Mucosa of stomach (tissue), 1 donor: ENCODE measurements around the gene HEG1.

Source experiments
- H3K27me3 ChIP-seq: one replicate; pipeline ENCODE4 v1.7.0; 2013; ENCODE audit warnings: mild to moderate bottlenecking, low read length; ENCODE audit not compliant: control insufficient read depth, insufficient read depth
- H3K36me3 ChIP-seq: one replicate; pipeline ENCODE4 v1.7.0; 2013; ENCODE audit warnings: low read length; ENCODE audit not compliant: control insufficient read depth, insufficient read depth
- H3K4me1 ChIP-seq: one replicate; pipeline ENCODE4 v1.7.0; 2013; ENCODE audit warnings: mild to moderate bottlenecking, low read length; ENCODE audit not compliant: control insufficient read depth, insufficient read depth
- H3K4me3 ChIP-seq: one replicate; pipeline ENCODE4 v1.7.0; 2013; ENCODE audit warnings: low read length
- H3K9ac ChIP-seq: one replicate; pipeline ENCODE4 v1.7.0; 2013; ENCODE audit warnings: mild to moderate bottlenecking, low read length, moderate library complexity
- H3K9me3 ChIP-seq: one replicate; pipeline ENCODE4 v1.7.0; 2013; ENCODE audit warnings: mild to moderate bottlenecking, low read length, moderate library complexity; ENCODE audit not compliant: control insufficient read depth
- donor health status: Pancreatic carcinoma.

Gene HEG1

GRCh38 chr3:125079675-125080045 is 23.9 kb upstream of the HEG1 start:
- Histone ChIP-seq H3K9me3 (no peaks in the 10 kb centered on the region), H3K9ac (no peak overlapping the region), H3K36me3 (no peaks in the 10 kb centered on the region), H3K4me1 (no peaks in the 10 kb centered on the region), H3K27me3 (no peaks in the 10 kb centered on the region), H3K4me3 (no peak overlapping the region)

- no peak overlapping the region for H3K4me3 ChIP-seq
- H3K27me3 ChIP-seq, result no peaks in the 10 kb centered on the region
- no peaks in the 10 kb centered on the region for H3K9me3 ChIP-seq
These were observed 23.3 kb upstream of the HEG1 start for GRCh38 chr3:125078951-125079674.

GRCh38 chr3:125077864-125078263 is 22.1 kb upstream of the HEG1 start:
- H3K9me3 ChIP-seq, result no peaks in the 10 kb centered on the region
- H3K4me1 ChIP-seq, result no peaks in the 10 kb centered on the region
- H3K4me3 ChIP-seq, result no peak overlapping the region
- H3K36me3 ChIP-seq, result no peaks in the 10 kb centered on the region
- no peaks in the 10 kb centered on the region for H3K27me3 ChIP-seq
- H3K9ac ChIP-seq, result no peak overlapping the region

More at GRCh38 chr3:125078951-125079674, 23.3 kb upstream of the HEG1 start:
- Histone ChIP-seq H3K36me3 (no peaks in the 10 kb centered on the region), H3K4me1 (no peaks in the 10 kb centered on the region), H3K9ac (no peak overlapping the region)

DNA sequence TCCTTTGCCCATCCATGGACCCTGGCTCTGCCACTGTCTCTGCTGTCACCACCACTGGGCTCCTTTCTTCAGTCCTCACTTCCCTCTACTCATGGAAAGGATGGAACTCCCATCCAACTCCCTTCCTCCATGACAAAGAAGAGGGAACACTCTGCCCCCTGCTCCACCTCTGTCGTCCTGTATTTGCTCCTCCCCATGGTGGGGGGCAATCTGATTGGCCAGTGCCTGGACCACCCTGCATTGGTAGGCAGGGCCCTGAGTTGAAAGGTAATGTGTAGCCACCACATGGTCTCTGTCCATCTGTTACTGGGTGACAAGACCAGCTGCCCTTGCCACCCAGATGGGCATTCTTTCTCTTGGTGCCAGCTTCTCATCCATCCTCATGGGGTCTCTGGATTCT is 20.7 kb upstream of the HEG1 start:
- Histone ChIP-seq H3K27me3 (no peaks in the 10 kb centered on the region), H3K4me3 (no peak overlapping the region), H3K36me3 (no peaks in the 10 kb centered on the region), H3K4me1 (no peaks in the 10 kb centered on the region), H3K9me3 (no peaks in the 10 kb centered on the region), H3K9ac (no peak overlapping the region)

DNA sequence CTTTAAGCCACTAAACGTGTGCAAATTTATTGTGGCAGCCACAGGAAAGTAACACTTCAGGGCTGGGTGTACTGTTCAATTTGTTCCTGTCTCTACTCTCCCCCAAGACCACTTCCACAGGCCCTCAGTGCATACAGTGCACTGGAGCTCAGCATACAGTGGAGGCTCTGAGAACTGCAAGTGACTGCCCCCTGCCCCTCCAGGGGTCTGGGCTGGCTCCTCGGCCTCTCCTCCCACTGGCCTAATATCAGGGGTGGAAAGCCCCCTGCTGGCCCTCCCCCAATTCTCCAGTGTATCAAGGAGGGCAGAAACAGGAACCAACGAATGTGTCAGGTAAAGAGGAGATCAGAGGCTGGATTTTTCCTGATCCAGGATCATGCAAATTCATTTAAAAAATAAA is 19.9 kb upstream of the HEG1 start:
- Histone ChIP-seq H3K36me3 (no peaks in the 10 kb centered on the region), H3K9ac (no peak overlapping the region), H3K27me3 (no peaks in the 10 kb centered on the region), H3K4me3 (no peak overlapping the region), H3K9me3 (no peaks in the 10 kb centered on the region), H3K4me1 (no peaks in the 10 kb centered on the region)

DNA sequence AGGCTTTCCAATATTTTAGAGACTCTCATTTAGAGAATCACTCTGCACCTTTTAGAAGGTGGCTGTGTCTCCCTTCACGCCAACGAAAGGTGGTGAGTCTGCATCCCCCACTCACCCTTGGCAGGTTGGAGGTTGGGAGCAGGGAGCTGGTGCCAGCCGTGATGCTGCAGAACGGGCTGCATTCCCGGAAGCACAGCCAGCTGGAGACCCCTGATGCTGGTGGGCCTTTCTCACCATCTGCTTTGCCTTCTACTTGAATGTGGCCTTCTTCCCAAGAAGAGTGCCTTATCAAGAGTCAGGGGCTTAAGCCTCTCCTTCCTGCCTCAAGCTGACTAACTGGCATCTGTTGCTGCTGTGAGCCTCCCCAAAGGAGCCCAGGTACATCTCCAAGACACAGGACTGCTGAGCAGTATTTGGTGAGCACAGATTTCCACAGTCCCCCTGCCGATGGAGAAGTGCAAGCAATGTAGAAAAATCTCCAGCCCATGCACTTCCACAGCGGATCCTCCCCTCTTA is 17.7 kb upstream of the HEG1 start:
- H3K9ac ChIP-seq, result no peak overlapping the region

DNA sequence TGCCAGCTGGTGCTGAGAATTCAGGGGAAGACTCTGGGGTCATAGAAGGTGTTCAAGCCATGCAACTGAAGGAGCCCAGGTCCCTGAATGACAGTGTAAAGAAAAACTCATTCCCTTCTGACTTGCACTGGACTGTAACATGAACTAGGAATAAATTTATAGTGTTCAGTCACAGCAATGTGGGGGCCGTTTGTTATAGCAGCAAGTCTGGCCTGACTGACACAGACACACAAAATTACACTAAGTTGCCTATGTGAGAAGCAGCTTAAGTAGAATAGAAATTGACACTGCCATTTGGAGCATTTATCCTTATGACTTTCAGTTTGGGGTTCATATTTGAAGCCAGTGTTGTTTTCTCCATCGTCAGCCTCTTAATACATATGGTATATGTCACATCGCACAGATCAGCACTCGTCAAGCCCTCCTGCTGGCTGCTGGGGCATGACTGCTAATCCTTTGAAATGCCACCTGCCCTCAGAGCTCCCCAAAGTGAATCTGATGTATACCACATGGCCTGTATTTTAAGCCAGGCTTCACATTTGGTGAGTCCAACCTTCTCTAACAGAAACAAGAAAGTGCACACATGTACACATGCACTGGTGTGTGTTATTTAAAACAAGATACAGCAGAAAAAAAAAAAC is 17.1 kb upstream of the HEG1 start:
- Histone ChIP-seq H3K9me3 (no peaks in the 10 kb centered on the region), H3K36me3 (no peaks in the 10 kb centered on the region), H3K9ac (no peak overlapping the region), H3K4me3 (no peak overlapping the region), H3K4me1 (no peaks in the 10 kb centered on the region), H3K27me3 (no peaks in the 10 kb centered on the region)

More for the DNA sequence above, 17.7 kb upstream of the HEG1 start:
- no peaks in the 10 kb centered on the region for H3K27me3 ChIP-seq
- H3K4me3 ChIP-seq, result no peak overlapping the region
- H3K9me3 ChIP-seq, result no peaks in the 10 kb centered on the region
- H3K36me3 ChIP-seq, result no peaks in the 10 kb centered on the region
- no peaks in the 10 kb centered on the region for H3K4me1 ChIP-seq

GRCh38 chr3:125072301-125072700 is 16.5 kb upstream of the HEG1 start:
- no peaks in the 10 kb centered on the region for H3K4me1 ChIP-seq
- no peak overlapping the region for H3K9ac ChIP-seq
- no peak overlapping the region for H3K4me3 ChIP-seq
- no peaks in the 10 kb centered on the region for H3K9me3 ChIP-seq
- H3K36me3 ChIP-seq, result no peaks in the 10 kb centered on the region
- no peaks in the 10 kb centered on the region for H3K27me3 ChIP-seq

- Histone ChIP-seq H3K4me3 (no peak overlapping the region), H3K9me3 (no peaks in the 10 kb centered on the region), H3K36me3 (no peaks in the 10 kb centered on the region), H3K9ac (no peak overlapping the region), H3K4me1 (no peaks in the 10 kb centered on the region), H3K27me3 (no peaks in the 10 kb centered on the region)
These were observed 14.4 kb upstream of the HEG1 start for GRCh38 chr3:125069968-125070745.

DNA sequence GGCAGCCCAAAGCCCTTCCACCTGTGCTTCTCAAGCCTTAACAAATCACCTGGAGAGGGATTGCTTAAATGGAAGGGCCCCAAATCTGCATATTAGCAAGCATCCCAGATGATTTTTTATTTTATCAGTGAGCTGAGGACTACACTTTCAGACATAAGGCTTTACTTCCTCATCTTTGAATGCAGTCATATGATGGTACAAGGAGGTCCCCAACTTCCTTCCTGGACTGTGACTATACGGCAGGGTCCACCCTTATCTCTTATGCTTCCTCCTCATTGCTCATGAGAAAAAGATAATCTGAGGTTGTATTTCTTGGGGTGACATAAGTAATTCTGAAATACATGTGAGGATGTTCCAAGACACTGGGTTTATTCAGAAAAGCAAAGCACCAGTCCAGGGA is 13.7 kb upstream of the HEG1 start:
- Histone ChIP-seq H3K9me3 (no peaks in the 10 kb centered on the region), H3K4me3 (no peak overlapping the region), H3K27me3 (no peaks in the 10 kb centered on the region), H3K9ac (no peak overlapping the region), H3K36me3 (no peaks in the 10 kb centered on the region), H3K4me1 (no peaks in the 10 kb centered on the region)

DNA sequence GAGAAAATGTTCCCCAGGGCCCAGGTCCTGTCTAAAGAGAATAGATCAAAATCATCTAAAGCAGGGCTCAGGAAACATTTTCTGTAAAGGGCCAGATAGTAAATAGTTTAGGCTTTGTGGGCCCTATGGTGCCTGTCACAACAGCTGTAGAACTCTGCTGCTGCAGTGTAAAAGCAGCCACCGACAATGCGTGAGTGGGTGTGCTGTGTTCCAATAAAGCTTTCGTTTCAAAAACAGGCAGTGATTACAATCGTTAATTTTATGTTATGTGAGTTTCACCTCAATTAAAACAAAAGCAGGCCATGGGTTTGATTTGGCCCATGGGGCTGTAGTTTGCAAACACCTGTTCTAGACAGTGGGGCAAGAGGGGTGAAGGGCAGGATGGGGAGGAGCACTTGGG is 12.5 kb upstream of the HEG1 start:
- H3K36me3 ChIP-seq, result no peaks in the 10 kb centered on the region
- H3K4me1 ChIP-seq, result peaks cover 3% of the 10 kb centered on the region
- H3K9me3 ChIP-seq, result no peaks in the 10 kb centered on the region
- H3K4me3 ChIP-seq, result no peak overlapping the region
- no peaks in the 10 kb centered on the region for H3K27me3 ChIP-seq
- no peak overlapping the region for H3K9ac ChIP-seq

- Histone ChIP-seq H3K9me3 (no peaks in the 10 kb centered on the region), H3K9ac (no peak overlapping the region), H3K4me3 (no peak overlapping the region), H3K4me1 (peaks cover 13% of the 10 kb centered on the region), H3K36me3 (no peaks in the 10 kb centered on the region), H3K27me3 (no peaks in the 10 kb centered on the region)
These were observed 11.4 kb upstream of the HEG1 start for GRCh38 chr3:125067225-125067624.
